GM19372 (cell line): ENCODE results near the gene RGP1.

Source experiments
- ATAC-seq: cut with Tn5 transposase; IDR thresholded peaks from one replicate; pipeline ENCODE4 v1.9.1; 2021; ENCODE audit warnings: mild to moderate bottlenecking, low read depth, moderate library complexity; ENCODE audit not compliant: unreplicated experiment

RGP1 gene

GRCh38 chr9:35718721-35719511, 30.2 kb upstream of the RGP1 start:
- ATAC-seq = no peak

- ATAC-seq = no peak
Observed at GRCh38 chr9:35719546-35719945, 29.5 kb upstream of the RGP1 start.

- no peak for ATAC-seq
Observed at GRCh38 chr9:35723426-35723825, 25.7 kb upstream of the RGP1 start.

GRCh38 chr9:35723908-35724307, 25.2 kb upstream of the RGP1 start:
- no peak for ATAC-seq

- ATAC-seq = no peak
Observed at GRCh38 chr9:35725362-35725761, 23.7 kb upstream of the RGP1 start.

- no peak for ATAC-seq
Observed at GRCh38 chr9:35726931-35727330, 22.2 kb upstream of the RGP1 start.

GRCh38 chr9:35727676-35728040, 21.4 kb upstream of the RGP1 start:
- ATAC-seq = no peak

- ATAC-seq = no peak
Observed at GRCh38 chr9:35728041-35728971, 20.8 kb upstream of the RGP1 start.

- no peak for ATAC-seq
Observed at GRCh38 chr9:35729101-35729500, 20.0 kb upstream of the RGP1 start.

- ATAC-seq = no peak
Observed at GRCh38 chr9:35729700-35730485, 19.2 kb upstream of the RGP1 start.

GRCh38 chr9:35730486-35730854, 18.6 kb upstream of the RGP1 start:
- no peak for ATAC-seq

GRCh38 chr9:35731415-35732184, 17.5 kb upstream of the RGP1 start:
- no peak for ATAC-seq

- ATAC-seq = peak; percentile 78
Observed at GRCh38 chr9:35732185-35732799, 16.8 kb upstream of the RGP1 start, which contains the start of the genes CREB3 and TLN1. TSS of gene CREB3 (plus strand) at chr9:35732666. CDS start at chr9:35732773, 107 bp downstream. TSS of gene TLN1 (minus strand) at chr9:35732195. CDS start at chr9:35725694, 6,501 bp downstream.

GRCh38 chr9:35732800-35733541, 16.1 kb upstream of the RGP1 start:
- ATAC-seq = peak; percentile 2

GRCh38 chr9:35734096-35734495, 15.0 kb upstream of the RGP1 start:
- no peak for ATAC-seq

GRCh38 chr9:35736201-35736633, 12.9 kb upstream of the RGP1 start:
- ATAC-seq = no peak

- ATAC-seq = no peak
Observed at GRCh38 chr9:35737143-35737542, 11.9 kb upstream of the RGP1 start.

- no peak for ATAC-seq
Observed at GRCh38 chr9:35738186-35738585, 10.9 kb upstream of the RGP1 start.

GRCh38 chr9:35738924-35739323, 10.2 kb upstream of the RGP1 start:
- no peak for ATAC-seq
